Choroid plexus epithelial cell (primary cell): ENCODE measurements around the gene ABCC4.
"Not testable (repeated sequence)": the region's sequence is repeated elsewhere in the genome, so short reads cannot be mapped to it uniquely, and the experiment has no call there.

Source experiments
- DNase-seq: peaks from one replicate; pipeline ENCODE4 v3.0.0-alpha.2; 2010; ENCODE audit warnings: low read depth
- H3K4me3 ChIP-seq: 2 replicates; pipeline ENCODE4 v1.5.1; 2011; ENCODE audit warnings: low read depth, mild to moderate bottlenecking, control low read depth, low read length, moderate library complexity
- TF ChIP-seq, protein P1 (sequence below): conservative IDR thresholded peaks from 2 replicates; pipeline ENCODE4 v1.5.1; 2011; ENCODE audit warnings: low read depth, mild to moderate bottlenecking, control low read depth, inconsistent platforms, low read length, moderate library complexity

Gene ABCC4

DNA sequence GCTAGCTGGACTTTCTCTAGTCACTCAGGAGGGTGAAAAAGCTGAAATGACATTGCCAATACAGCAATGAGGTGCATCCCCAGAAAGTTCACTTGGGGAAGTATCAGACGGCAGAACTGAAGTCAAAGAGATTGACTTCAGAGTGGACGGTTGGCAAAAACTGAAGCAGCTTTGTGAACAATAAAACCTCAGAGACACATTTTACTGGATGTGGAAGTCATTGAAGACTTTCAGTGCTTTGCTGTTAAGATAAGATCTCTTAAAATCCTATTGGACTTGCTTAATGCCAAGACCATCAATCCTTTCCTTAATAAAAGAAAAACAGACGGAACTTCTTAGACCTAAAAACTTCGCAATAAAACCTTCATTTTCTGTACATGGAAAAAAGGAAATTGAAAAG lies 103.7 kb downstream of the ABCC4 start:
- H3K4me3 ChIP-seq: no peak overlapping the region
- no peak for DNase-seq
- TF ChIP-seq, protein P1, sequence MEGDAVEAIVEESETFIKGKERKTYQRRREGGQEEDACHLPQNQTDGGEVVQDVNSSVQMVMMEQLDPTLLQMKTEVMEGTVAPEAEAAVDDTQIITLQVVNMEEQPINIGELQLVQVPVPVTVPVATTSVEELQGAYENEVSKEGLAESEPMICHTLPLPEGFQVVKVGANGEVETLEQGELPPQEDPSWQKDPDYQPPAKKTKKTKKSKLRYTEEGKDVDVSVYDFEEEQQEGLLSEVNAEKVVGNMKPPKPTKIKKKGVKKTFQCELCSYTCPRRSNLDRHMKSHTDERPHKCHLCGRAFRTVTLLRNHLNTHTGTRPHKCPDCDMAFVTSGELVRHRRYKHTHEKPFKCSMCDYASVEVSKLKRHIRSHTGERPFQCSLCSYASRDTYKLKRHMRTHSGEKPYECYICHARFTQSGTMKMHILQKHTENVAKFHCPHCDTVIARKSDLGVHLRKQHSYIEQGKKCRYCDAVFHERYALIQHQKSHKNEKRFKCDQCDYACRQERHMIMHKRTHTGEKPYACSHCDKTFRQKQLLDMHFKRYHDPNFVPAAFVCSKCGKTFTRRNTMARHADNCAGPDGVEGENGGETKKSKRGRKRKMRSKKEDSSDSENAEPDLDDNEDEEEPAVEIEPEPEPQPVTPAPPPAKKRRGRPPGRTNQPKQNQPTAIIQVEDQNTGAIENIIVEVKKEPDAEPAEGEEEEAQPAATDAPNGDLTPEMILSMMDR: no peak

DNA sequence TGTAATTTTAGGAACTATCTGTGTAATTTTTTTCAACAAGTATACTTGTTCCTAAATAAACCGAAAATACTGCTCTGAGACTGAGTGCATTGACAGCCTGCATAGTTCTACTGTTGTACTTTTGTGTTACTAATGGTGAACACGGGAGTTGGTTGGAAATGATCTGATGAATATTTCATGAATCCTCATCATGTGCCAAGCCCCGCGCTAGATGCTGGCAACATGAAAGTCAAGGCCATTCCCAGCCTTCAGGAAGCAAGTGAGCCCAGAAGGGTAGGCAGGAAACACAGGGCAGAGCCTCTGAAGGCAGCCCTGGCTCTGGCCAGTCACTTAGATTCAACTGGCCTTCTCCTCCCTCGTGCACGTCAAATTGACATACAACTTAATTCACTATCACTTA lies 106.1 kb downstream of the ABCC4 start:
- no peak for DNase-seq
- TF ChIP-seq, protein P1: no peak
- no peak overlapping the region for H3K4me3 ChIP-seq

DNA sequence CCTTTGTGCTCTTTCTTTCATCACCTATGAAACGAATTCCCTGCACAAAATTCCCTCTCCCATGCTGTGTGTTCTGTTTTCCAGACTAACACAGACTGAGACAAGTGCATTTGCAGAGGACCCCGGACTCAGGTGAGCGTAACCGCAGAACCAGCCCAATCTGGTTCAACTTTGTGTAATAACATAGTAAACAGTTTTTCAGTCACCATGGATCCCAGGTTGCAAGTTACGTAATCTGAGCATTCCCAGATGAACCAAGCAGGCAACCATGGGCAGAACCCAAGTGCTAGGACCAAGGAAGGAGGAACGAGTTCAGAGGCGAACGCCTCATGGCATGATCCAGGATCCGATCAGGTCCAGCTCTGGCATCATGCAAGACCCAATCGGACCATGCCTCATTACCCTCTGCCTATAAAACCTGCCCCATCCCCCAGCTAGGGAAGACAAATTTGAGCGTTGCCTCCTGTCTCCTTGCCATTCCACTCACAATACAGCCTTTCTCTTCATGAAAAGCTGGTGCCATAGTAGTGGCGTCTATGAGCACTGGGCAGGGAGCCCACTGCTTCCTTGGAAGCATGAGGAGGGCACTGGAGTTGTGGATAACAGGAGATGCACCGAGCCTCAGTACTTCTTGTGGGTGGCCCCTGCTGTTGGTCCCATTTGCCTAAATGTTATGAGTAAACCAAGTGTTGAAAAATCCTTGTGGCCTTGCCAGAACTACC lies 107.6 kb downstream of the ABCC4 start:
- TF ChIP-seq, protein P1: no peak
- no peak for DNase-seq
- no peak overlapping the region for H3K4me3 ChIP-seq

DNA sequence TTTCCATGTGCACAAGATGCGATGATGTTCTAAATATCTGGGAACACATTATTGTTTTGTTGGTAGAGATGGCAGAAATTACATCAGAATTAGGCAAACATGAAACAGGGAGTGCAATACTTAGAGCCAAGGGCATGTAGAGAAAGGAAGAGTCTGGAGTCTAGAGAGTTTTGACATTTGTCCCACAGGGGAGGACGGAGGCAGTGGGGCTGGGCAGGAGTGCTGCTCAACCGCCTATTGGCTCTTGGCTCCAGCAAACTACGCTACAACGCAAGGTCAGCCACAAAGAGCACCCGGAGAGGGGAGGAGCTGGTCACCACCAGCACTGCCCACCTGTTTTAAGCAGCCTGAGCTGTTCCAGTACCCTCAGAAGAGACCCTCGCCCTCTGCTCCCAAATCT lies 108.3 kb downstream of the ABCC4 start:
- TF ChIP-seq, protein P1: no peak
- no peak overlapping the region for H3K4me3 ChIP-seq
- DNase-seq: no peak

DNA sequence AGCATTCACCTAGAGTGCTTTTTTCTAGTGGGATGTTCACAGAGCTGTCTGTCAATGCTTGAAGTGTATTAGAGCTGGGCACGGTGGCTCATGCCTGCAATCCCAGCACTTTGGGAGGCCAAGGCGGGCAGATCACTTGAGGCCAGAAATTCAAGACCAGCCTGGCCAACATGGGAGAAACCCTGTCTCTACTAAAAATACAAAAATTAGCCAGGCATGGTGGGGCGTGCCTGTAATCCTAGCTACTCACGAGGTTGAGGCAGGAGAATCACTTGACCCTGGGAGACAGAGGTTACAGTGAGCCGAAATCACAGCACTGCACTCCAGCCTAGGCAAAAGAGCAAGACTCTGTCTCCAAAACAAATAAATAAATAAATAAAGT lies 108.7 kb downstream of the ABCC4 start:
- not testable (repeated sequence) for DNase-seq

DNA sequence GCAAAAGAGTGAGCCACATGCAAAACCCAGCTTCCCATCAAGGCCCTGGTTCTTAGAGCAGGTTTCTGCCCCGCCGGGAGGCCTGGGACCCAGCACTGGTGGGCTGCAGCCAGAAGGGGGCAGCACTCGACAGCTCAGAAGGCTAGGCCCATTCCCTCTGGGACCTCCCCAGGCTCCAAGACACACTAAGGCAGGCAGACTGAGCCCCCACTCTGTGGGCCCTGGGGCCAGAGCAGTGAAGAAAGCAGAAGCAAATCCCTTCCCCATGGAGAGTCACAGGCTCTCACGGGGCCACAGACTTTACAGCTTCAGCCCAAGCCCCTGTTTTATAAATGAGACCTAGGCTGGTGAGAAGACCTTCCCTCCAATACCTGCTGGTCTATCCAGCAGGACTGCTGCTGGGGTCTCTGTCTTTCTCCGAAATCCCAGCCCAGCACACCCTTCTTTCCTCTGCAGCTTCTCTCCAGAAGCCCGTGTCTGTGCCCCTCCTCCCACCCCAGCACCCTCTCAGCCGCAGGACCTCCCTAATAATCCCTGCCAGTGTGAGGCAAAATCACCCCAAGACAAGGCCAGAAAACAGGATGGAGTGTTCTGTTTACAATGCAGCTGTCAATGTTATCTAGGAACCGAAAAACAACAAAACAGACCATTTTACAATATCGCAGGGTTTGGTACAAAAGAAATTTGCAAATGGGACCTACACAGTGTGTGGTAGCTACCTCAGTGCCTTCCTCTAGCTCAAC lies 109.3 kb downstream of the ABCC4 start:
- no peak overlapping the region for H3K4me3 ChIP-seq
- peak; percentile 90 for DNase-seq
- TF ChIP-seq, protein P1: peak; percentile 99

More for the DNA sequence above, 108.7 kb downstream of the ABCC4 start:
- not testable (repeated sequence) for H3K4me3 ChIP-seq

DNA sequence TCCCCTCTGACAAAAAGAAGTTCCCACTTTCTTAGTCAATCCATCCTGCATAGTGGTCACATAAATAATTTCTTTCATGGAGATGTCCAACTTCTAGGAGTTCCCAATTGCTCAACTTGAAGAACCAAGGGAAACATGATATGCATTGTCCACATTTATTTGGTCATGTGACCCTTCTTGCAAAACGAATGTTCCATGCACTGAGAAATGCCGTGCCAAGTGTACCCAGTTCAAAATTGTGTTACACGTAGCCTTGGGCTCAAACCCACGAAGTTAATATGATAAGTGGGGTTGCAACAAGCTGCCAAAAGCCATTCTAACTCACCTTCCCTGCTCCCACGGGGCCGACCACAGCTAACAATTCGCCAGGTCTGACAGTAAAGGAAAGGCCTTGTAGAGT lies 113.1 kb downstream of the ABCC4 start:
- DNase-seq: peak; percentile 10
- TF ChIP-seq, protein P1: no peak
- no peak overlapping the region for H3K4me3 ChIP-seq
